Memory B cell (primary cell): ENCODE measurements around the gene CARD9.

Experiments
- ATAC-seq: fragments of 150-1000 bp; cut with Tn5 transposase; 2 replicates; pipeline ENCODE4 v1.10.0; 2021; ENCODE audit warnings: low read depth, mild to moderate bottlenecking, moderate library complexity
- DNase-seq, 2 donors: peaks; one replicate each; pipeline ENCODE4 v3.0.0; 2022; ENCODE audit warnings: low spot score in 2 of 2
- H3K27ac Mint-ChIP-seq: one replicate; pipeline ENCODE4 v1.8.0; 2022; ENCODE audit warnings: mild to moderate bottlenecking, moderate library complexity, mixed read lengths
- H3K27me3 Mint-ChIP-seq: one replicate; pipeline ENCODE4 v1.8.0; 2022; ENCODE audit warnings: mixed read lengths
- H3K36me3 Mint-ChIP-seq: one replicate; pipeline ENCODE4 v1.8.0; 2022; ENCODE audit warnings: mild to moderate bottlenecking, mixed read lengths
- H3K4me1 Mint-ChIP-seq: one replicate; pipeline ENCODE4 v1.8.0; 2022; ENCODE audit warnings: mixed read lengths
- H3K4me3 Mint-ChIP-seq: one replicate; pipeline ENCODE4 v1.8.0; 2022; ENCODE audit warnings: mild to moderate bottlenecking, moderate library complexity, mixed read lengths
- H3K9me3 Mint-ChIP-seq: one replicate; pipeline ENCODE4 v1.8.0; 2022; ENCODE audit warnings: mixed read lengths

The CARD9 gene

GRCh38 chr9:136380381-136380780, 6.9 kb upstream of the CARD9 start:
- Mint-ChIP-seq H3K4me3 (no peak overlapping the region), H3K9me3 (no peaks in the 10 kb centered on the region), H3K36me3 (peaks cover 6% of the 10 kb centered on the region), H3K27ac (no peak overlapping the region), H3K27me3 (no peaks in the 10 kb centered on the region), H3K4me1 (no peaks in the 10 kb centered on the region)
- ATAC-seq (no peak), DNase-seq (no peak)

GRCh38 chr9:136379891-136380290, 6.4 kb upstream of the CARD9 start:
- no peaks in the 10 kb centered on the region for H3K27me3 Mint-ChIP-seq
- no peaks in the 10 kb centered on the region for H3K4me1 Mint-ChIP-seq
- no peaks in the 10 kb centered on the region for H3K9me3 Mint-ChIP-seq
- ATAC-seq (no peak), DNase-seq (no peak)
- H3K4me3 Mint-ChIP-seq, result no peak overlapping the region
- H3K27ac Mint-ChIP-seq, result no peak overlapping the region
- H3K36me3 Mint-ChIP-seq, result peaks cover 4% of the 10 kb centered on the region

DNA sequence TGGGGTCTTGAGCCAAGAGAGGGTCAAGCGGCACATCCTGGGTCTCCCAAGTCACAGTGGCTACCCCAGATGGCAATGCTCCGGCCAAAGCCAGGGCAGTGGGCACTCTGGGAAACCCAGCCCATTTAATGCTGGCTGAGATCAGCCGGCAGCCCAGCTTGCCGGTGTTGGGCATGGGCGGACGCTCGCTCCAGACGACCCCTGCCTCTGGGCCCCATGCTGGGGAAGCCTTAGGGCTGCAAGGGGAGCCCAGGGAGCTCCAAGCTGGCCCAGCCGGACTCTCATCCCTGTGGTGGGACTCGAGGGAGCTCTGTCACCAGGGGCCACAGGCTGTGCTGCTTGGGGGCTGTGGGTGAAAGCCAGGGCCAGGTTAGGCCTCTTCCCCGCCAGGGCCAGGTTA, 5.9 kb upstream of the CARD9 start:
- Mint-ChIP-seq H3K4me1 (no peaks in the 10 kb centered on the region), H3K9me3 (no peaks in the 10 kb centered on the region), H3K27ac (no peak overlapping the region), H3K36me3 (peaks cover 6% of the 10 kb centered on the region), H3K27me3 (no peaks in the 10 kb centered on the region), H3K4me3 (no peak overlapping the region)
- no peak for DNase-seq
- ATAC-seq, result no peak

GRCh38 chr9:136379003-136379287, 5.5 kb upstream of the CARD9 start:
- no peak for DNase-seq
- H3K36me3 Mint-ChIP-seq, result peaks cover 4% of the 10 kb centered on the region
- H3K27me3 Mint-ChIP-seq, result no peaks in the 10 kb centered on the region
- no peaks in the 10 kb centered on the region for H3K4me1 Mint-ChIP-seq
- no peak overlapping the region for H3K27ac Mint-ChIP-seq
- H3K9me3 Mint-ChIP-seq, result no peaks in the 10 kb centered on the region
- no peak for ATAC-seq
- no peak overlapping the region for H3K4me3 Mint-ChIP-seq

DNA sequence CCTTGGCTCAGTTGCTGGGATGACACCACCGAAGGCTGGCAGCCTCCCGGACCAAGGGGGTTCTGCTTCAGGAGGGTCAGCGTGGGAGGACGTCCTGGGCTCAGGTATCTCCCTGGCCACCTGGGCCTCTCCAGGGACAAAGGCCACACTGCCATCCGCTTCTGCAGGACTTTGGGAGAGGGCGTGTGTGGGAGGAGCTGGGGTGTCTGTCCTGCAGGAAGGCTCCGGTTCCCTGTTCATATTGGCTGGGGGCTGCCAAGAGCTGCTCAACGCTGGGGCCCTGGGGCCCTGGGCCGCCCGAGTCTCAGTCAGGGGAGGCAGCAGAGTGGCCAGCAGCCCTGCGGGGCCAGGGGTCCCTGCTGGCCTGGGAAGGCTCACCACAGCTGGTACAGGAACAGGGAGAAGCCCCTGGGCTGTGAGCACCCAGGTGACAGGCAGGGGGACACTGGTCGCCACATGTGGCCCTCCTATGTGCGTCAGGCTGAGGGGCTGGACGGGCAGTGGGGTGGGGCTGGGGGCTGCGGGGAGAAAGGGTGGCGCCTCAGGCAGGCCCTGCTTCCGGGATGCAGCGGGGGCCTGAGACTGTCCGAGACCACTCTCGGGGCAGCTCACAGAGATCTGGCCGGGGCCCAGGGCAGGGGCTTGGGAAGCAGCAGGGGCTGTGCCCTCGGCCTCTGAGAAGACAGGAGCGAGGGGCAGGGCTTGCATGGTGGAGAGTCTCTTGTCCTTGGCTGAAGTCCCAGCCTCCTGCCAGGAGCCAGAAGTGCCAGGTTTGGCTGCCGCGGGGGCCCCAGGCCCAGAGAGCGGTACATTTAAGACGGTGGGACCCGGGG, 4.9 kb upstream of the CARD9 start:
- ATAC-seq, result no peak
- no peaks in the 10 kb centered on the region for H3K9me3 Mint-ChIP-seq
- no peaks in the 10 kb centered on the region for H3K27me3 Mint-ChIP-seq
- H3K36me3 Mint-ChIP-seq, result peaks cover 4% of the 10 kb centered on the region
- no peak overlapping the region for H3K27ac Mint-ChIP-seq
- H3K4me1 Mint-ChIP-seq, result no peaks in the 10 kb centered on the region
- DNase-seq, result no peak
- H3K4me3 Mint-ChIP-seq, result no peak overlapping the region

DNA sequence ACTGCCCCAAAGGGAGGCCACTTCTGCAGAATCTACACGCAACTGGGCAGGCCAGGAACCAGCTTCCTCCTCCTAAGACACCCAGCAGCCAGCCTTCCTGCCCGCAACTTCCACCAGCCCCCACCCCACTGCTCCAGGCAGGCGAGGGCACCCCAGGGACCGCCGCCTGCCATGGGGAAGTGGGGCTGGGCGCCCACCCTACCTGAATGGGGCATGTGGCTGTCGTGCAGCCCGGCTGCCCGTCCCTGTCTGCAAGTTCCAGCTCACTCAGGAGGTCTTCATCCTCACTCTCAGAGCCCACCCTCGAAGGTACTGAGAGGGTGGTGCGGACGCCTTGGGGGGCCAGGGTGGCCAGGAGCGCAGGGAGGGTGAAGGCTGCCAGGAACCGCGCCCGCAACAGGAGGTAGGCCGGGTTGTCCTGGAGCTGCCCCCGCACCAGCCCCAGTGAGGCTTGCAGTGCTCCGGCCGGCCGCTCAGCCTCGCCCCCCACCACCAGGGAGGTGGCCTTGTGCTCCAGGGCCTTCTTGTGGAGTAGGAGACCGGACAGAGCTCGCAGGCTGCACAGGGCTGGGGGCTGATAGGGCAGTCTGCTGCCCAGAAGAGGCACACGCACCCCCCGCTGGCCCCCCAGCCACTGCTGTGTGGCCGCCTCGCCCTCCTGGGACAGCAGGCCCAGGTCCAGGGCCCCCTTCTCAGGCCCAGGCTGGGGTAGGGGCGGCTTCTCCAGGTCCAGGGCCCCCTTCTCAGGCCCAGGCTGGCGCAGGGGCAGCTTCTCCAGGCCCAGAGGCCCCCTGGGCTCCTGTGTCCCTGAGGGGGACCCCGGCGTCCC, 4.1 kb upstream of the CARD9 start:
- H3K4me1 Mint-ChIP-seq, result peaks cover 3% of the 10 kb centered on the region
- H3K36me3 Mint-ChIP-seq, result peaks cover 4% of the 10 kb centered on the region
- DNase-seq (no peak), ATAC-seq (no peak)
- no peak overlapping the region for H3K27ac Mint-ChIP-seq
- H3K4me3 Mint-ChIP-seq, result no peak overlapping the region
- H3K27me3 Mint-ChIP-seq, result no peaks in the 10 kb centered on the region
- H3K9me3 Mint-ChIP-seq, result no peaks in the 10 kb centered on the region

DNA sequence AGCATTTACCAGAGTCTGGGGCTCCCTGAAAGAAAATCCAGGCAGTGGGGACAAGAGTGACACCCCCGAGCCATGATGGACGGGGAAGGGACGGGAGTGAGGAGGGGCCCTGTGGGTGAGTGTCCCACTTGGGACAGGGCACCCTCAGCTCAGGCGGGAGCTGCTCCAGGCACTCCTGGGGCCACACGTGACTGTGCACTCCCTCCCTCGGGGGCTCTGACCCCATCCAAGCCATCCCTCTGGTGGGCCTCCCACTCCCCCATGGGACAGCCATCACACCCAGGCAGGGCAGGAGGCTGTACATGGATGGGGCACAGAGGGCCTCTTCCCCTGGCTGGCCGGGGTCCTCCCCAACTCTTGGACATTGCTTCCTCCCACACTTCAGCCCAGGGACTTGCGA, 3.0 kb upstream of the CARD9 start:
- DNase-seq, result no peak
- Mint-ChIP-seq H3K36me3 (peaks cover 4% of the 10 kb centered on the region), H3K27ac (no peak overlapping the region), H3K27me3 (no peaks in the 10 kb centered on the region), H3K4me1 (peaks cover 3% of the 10 kb centered on the region), H3K9me3 (no peaks in the 10 kb centered on the region), H3K4me3 (no peak overlapping the region)
- ATAC-seq, result no peak

- Mint-ChIP-seq H3K27ac (no peak overlapping the region), H3K9me3 (no peaks in the 10 kb centered on the region), H3K27me3 (no peaks in the 10 kb centered on the region), H3K4me3 (no peak overlapping the region), H3K4me1 (peaks cover 3% of the 10 kb centered on the region), H3K36me3 (peaks cover 4% of the 10 kb centered on the region)
- ATAC-seq (no peak), DNase-seq (no peak)
Measured at GRCh38 chr9:136375096-136375495, 1.6 kb upstream of the CARD9 start.

DNA sequence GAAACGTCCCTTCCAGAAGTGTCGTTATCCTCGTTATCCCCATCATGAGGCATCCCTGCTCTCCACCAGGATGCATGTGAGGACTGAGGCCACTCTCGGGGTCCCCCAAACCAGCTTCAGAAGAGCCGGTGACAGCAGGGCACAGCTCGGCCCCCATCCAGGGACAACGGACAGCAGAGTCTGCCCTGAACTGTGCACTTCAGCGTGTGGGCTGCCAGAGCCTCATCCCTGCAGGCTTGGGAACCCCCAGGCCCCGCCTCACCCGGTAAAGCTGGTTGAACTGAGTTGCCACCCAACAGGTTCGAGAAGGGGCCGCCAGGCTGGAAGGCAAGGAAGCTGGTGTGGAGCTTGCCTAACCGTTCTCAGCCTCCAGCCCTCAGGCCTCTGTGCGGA, 710 bp upstream of the CARD9 start:
- Mint-ChIP-seq H3K27ac (no peak overlapping the region), H3K36me3 (peaks cover 4% of the 10 kb centered on the region), H3K9me3 (no peaks in the 10 kb centered on the region), H3K27me3 (no peaks in the 10 kb centered on the region), H3K4me3 (no peak overlapping the region), H3K4me1 (peaks cover 3% of the 10 kb centered on the region)
- ATAC-seq (no peak), DNase-seq (no peak)

DNA sequence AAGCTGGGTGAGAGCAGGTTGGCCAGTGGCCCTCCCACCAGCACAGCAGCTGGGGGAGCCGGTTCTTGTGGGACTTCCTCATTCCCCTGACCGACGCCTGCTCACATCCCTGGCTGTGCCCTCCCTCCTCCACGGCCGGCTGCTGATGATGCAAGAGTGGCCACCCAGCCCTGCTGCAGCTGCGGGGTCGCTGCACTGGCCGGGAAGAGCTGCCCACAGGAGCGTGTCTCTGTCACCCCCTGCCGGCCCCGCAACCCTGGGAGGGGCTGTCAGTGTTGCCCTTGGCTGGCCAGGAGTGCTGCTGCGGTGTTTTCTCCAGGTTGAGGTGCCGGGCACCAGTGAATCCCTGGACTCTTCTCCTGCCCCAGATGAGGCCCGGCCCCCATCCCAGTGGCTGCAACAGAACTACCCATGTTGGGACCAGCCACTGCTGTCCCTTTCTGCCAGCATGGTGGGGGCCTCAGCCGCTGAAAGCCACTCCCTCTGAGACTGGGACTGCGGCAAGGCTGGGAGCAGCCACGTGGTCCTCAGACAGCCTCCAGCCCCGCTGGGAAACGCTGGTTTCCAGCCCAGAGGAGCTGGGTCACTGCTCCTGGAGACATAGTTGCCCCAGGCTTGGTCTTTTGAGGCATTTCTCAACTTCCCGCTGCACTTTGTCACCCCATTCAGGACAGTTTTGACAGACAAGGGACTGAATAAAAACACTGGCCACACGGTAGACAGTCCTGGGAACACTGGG, 739 bp downstream of the CARD9 start:
- Mint-ChIP-seq H3K27ac (no peak overlapping the region), H3K27me3 (peaks cover 1% of the 10 kb centered on the region), H3K9me3 (no peaks in the 10 kb centered on the region), H3K36me3 (peaks cover 2% of the 10 kb centered on the region), H3K4me1 (peaks cover 3% of the 10 kb centered on the region), H3K4me3 (peak overlapping the region; percentile 17)
- no peak for DNase-seq
- peak; percentile 73 for ATAC-seq

GRCh38 chr9:136372006-136372405, 1.5 kb downstream of the CARD9 start:
- Mint-ChIP-seq H3K9me3 (no peaks in the 10 kb centered on the region), H3K4me3 (no peak overlapping the region), H3K27ac (no peak overlapping the region), H3K36me3 (peaks cover 2% of the 10 kb centered on the region), H3K4me1 (peaks cover 3% of the 10 kb centered on the region), H3K27me3 (peaks cover 1% of the 10 kb centered on the region)
- no peak for ATAC-seq
- DNase-seq, result no peak

GRCh38 chr9:136371533-136371880, 2.0 kb downstream of the CARD9 start:
- Mint-ChIP-seq H3K27ac (no peak overlapping the region), H3K9me3 (no peaks in the 10 kb centered on the region), H3K4me3 (no peak overlapping the region), H3K27me3 (peaks cover 1% of the 10 kb centered on the region), H3K4me1 (peaks cover 3% of the 10 kb centered on the region), H3K36me3 (peaks cover 2% of the 10 kb centered on the region)
- ATAC-seq (no peak), DNase-seq (no peak)

- no peak for DNase-seq
- no peak for ATAC-seq
- no peak overlapping the region for H3K4me3 Mint-ChIP-seq
- no peak overlapping the region for H3K27ac Mint-ChIP-seq
- H3K36me3 Mint-ChIP-seq, result peaks cover 2% of the 10 kb centered on the region
- peaks cover 7% of the 10 kb centered on the region for H3K4me1 Mint-ChIP-seq
- H3K27me3 Mint-ChIP-seq, result peaks cover 1% of the 10 kb centered on the region
- no peaks in the 10 kb centered on the region for H3K9me3 Mint-ChIP-seq
Measured at GRCh38 chr9:136370687-136371532, 2.6 kb downstream of the CARD9 start.

DNA sequence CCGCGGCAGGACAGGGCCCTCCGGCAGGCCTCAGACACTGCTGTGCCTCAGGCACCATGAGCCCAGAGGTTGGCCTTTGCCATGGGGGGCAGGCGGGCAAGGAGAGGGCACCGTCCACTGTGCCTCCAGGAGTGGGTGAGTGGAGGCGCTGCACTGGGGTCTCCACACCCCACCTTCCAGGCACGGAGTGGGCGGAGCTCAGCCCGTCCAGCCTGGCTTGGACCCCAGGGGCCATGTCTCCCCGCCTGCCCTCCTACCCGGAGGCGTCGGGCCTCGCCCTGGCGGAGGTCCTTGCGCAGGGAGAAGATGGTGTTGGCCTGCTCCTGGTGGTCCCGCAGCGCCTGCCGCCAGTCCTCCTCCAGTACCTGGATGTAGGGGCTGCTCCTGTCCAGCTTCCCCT, 3.4 kb downstream of the CARD9 start:
- no peak for ATAC-seq
- DNase-seq, result no peak
- H3K9me3 Mint-ChIP-seq, result no peaks in the 10 kb centered on the region
- peaks cover 10% of the 10 kb centered on the region for H3K4me1 Mint-ChIP-seq
- H3K4me3 Mint-ChIP-seq, result no peak overlapping the region
- H3K27me3 Mint-ChIP-seq, result peaks cover 1% of the 10 kb centered on the region
- peaks cover 2% of the 10 kb centered on the region for H3K36me3 Mint-ChIP-seq
- H3K27ac Mint-ChIP-seq, result no peak overlapping the region
